Erythroblast (primary cell): ENCODE results near the gene OR2H1.
"Not testable (repeated sequence)": the region's sequence is repeated elsewhere in the genome, so short reads cannot be mapped to it uniquely, and the experiment has no call there.

Experiments
- DNase-seq, 2 experiments: peaks; one replicate each; lab custom pipeline; 2025; lab: John Stamatoyannopoulos, UW
- GATA1 ChIP-seq: IDR thresholded peaks from 2 replicates; pipeline ENCODE4 v1.6.1; 2011; ENCODE audit warnings: low read depth, mild to moderate bottlenecking, control low read depth, low read length, moderate library complexity
- POLR2A ChIP-seq: IDR thresholded peaks from 2 replicates; pipeline ENCODE4 v1.6.1; 2011; ENCODE audit warnings: mild to moderate bottlenecking, low read length

OR2H1 gene

GRCh38 chr6:29456971-29457370 is at the start of gene OR2H1, which contains the start of gene OR11A1:
OR2H1 (plus strand) TSS chr6:29457155; CDS start chr6:29461770, 4,615 bp downstream.
OR11A1 (minus strand) TSS chr6:29457071; CDS start chr6:29427641, 29,430 bp downstream.
- DNase-seq, result no peak
- TF ChIP-seq GATA1 (no peak), POLR2A (no peak)

DNA sequence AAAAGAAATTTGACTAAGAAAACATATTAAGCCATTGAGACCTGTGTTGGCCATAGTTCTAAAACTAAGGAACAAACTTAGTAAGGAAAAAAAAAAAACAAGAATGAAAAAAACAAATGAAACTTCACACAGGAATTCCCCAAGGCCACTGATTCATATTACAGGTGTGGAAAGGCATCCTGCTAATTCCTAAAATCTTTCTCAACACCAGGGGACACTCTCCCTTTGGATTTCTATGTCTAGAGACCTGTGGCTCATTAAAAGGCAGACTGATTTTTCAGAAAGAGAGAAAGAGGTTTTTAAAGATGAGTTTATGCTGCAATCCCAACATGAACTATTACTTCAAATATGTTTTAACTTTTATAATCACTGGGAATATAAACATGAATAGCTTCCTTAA is 42.4 kb upstream of the OR2H1 start, which contains the start of gene OR12D1:
Gene OR12D1 (plus strand): TSS at position 341 of the 400 bp plus-strand sequence.
- TF ChIP-seq POLR2A (no peak), GATA1 (no peak)

GRCh38 chr6:29419516-29419915 is 37.4 kb upstream of the OR2H1 start:
- TF ChIP-seq GATA1, result no peak
- no peak for TF ChIP-seq POLR2A
- DNase-seq, result no peak

More for the DNA sequence above, 42.4 kb upstream of the OR2H1 start, which contains the start of gene OR12D1:
- DNase-seq, result no peak

DNA sequence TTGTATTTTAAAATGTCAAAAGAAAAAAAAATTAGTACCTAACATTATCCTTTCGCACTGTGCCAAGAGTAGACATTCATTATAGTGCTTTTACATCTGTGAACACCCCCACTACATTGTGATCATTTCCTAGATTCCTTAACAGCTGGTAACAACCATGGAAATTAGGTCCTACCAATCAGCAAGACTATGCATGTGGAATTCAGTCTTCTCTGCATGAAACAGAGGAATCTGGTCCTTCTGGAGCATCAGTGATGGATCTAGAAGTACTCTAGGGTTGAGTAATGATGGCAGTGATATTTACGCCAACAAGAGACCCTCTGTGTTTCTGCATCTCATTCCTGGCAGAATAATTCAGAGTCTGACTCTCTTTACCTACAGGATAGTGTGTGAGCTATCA is 32.8 kb upstream of the OR2H1 start:
- TF ChIP-seq GATA1 (no peak), POLR2A (no peak)
- no peak for DNase-seq

GRCh38 chr6:29424575-29424974 is 32.4 kb upstream of the OR2H1 start:
- no peak for DNase-seq
- TF ChIP-seq GATA1, result no peak
- TF ChIP-seq POLR2A, result no peak

DNA sequence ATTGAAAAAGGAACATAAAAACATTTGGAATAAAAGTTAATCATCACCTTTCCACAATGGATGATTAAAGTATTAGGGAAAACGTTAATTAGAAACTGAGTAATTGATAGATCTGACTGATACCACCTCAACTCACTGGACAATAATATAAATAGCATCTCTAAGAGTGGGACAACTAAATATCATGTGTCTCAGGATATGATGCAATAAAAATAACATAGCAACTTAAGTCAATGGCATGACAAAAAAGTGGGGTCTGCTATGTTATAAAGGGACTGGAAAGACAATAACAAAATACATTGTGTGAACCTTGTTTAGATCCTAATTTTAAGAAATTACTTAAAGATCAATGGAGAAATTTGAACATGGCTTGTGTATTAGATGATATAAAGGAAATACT is 31.9 kb upstream of the OR2H1 start:
- TF ChIP-seq GATA1, result no peak
- no peak for TF ChIP-seq POLR2A
- DNase-seq, result no peak

GRCh38 chr6:29426654-29427053 is 30.3 kb upstream of the OR2H1 start:
- TF ChIP-seq GATA1 (no peak), POLR2A (no peak)
- DNase-seq, result no peak

GRCh38 chr6:29436730-29437129 is 20.2 kb upstream of the OR2H1 start:
- peak in 1 of 2 experiments; percentile 2 for DNase-seq

DNA sequence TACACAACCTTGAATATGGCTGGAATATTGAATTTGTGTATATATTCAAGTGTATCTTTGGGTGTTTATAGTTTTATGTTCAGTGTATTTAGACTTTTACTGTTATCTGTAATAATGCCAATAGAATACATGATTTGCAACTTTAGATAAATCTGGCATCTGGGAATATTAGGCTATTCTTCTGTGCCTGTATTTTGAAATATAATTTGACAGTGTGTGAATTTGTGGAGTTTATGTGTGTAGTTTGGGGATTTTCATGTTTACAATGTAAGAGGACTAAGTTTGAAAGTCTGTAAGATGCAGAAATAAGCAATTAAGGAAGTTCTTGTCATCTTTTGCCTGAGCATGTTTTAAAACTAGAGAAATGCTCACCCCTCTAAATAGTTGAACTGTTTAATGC is 17.9 kb upstream of the OR2H1 start, which contains the start of gene OR10C1:
Gene OR10C1 (plus strand): TSS at position 301 of the 400 bp plus-strand sequence. CDS start 710 bp downstream, outside the sequence.
- TF ChIP-seq GATA1, result no peak
- TF ChIP-seq POLR2A, result no peak
- no peak for DNase-seq

GRCh38 chr6:29442719-29443118 is 14.2 kb upstream of the OR2H1 start:
- TF ChIP-seq GATA1 (no peak), POLR2A (no peak)
- peak in 1 of 2 experiments; percentile 22 for DNase-seq

DNA sequence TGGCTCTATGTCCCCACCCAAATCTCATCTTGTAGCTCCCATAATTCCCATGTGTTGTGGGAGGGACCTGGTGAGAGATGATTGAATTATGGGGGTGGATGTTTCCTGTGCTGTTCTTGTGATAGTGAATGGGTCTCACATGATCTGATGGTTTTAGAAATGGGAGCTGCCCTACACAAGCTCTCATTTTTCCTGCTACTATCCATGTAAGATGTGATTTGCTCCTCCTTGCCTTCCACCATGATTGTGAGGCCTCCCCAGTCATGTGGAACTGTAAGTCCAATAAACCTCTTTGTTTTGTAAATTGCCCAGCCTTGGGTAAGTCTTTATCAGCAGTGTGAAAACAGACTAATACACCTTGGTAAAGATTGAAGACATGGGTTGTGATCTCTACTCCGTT is 12.9 kb upstream of the OR2H1 start:
- DNase-seq, result not testable (repeated sequence)

GRCh38 chr6:29447670-29448069 is 9.3 kb upstream of the OR2H1 start:
- TF ChIP-seq POLR2A (no peak), GATA1 (no peak)
- DNase-seq, result no peak

DNA sequence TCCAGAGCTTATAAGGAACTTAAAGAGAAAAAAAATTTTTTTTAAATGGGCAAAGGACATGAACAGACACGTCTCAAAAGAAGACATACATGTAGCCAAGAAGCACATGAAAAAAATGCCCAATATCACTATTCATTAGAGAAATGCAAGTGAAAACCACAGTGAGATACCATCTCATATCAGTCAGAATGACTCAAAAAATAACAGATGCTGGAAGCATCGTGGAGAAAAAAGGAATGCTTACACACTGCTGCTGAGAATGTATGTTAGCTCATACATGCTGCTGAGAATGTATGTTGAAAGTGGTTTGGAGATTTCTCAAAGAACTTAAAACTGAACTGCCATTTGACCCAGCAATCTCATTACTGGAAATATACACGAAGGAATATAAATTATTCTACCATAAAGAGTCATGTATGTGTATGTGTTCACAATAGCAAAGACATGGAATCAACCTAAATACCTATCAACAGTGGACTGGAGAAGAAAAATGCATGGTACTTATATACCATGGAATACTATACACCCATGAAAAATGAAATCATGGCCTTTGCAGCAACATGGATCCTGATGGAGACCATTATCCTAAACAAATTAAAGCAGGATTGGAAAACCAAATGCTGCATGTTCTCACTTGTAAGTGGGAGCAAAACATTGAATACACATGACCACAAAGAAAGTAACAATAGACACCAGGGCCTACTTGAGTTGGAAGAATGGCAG is 5.3 kb upstream of the OR2H1 start:
- peak in 1 of 2 experiments; percentile 12 for DNase-seq
- TF ChIP-seq GATA1, result no peak
- no peak for TF ChIP-seq POLR2A

DNA sequence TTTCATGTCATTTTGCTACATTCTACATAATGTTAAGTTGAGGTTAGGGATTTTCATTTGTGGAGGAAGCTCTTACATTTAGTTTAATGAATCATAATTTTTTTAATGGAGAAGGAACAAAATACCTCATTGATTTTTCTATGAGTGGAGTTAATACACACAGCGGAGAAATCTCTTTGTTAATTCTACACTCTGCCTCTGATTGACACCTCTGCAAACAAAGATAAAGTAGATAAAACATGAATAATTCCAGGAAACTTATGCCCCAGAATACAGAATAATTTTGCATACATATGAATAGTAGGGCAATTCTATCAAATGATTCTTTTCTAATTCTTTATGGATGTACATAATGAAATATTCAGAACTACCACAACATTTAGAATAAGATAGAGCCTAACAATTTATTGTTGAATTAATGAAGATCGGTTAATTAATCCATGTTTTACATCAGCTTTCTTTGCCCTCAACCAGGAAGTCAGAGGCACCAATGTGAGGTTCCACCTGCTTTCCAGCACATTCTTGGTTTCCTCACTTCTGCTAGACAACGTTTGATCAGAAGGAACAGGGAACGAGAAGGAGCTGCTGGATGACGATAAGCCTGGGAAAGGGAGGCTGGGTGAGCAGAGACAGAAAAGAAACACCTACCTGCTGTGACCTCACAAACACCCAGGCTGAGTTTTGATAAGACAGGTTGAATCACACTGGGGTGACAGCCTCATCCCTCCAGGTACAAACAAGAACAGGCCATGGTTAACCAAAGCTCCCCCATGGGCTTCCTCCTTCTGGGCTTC is 4.3 kb downstream of the OR2H1 start:
- no peak for DNase-seq
- TF ChIP-seq POLR2A (no peak), GATA1 (no peak)

- TF ChIP-seq GATA1 (no peak), POLR2A (no peak)
Measured at GRCh38 chr6:29462022-29462421, 5.1 kb downstream of the OR2H1 start.

More at GRCh38 chr6:29462022-29462421, 5.1 kb downstream of the OR2H1 start:
- DNase-seq, result no peak
